ENCODE measurements around the gene ARMC2.

- TF ChIP-seq EZH2 (IDR thresholded peaks at IDR 0.05; ENCODE audit: insufficient read depth, poor library complexity, severe bottlenecking) (no peak), EZH2phosphoT487 (IDR thresholded peaks at IDR 0.05; ENCODE audit: insufficient read depth, low read depth) (no peak)
Measured at GRCh38 chr6:108832738-108833137, 15.5 kb upstream of the ARMC2 start.

Measured in GM23248 (cell line).